Putamen (tissue), 1 donor: ENCODE measurements around the gene AMOT.

Source experiments
- DNase-seq: peaks from one replicate; pipeline ENCODE4 v3.0.0-alpha.2; 2016; ENCODE audit warnings: low spot score

AMOT gene

DNA sequence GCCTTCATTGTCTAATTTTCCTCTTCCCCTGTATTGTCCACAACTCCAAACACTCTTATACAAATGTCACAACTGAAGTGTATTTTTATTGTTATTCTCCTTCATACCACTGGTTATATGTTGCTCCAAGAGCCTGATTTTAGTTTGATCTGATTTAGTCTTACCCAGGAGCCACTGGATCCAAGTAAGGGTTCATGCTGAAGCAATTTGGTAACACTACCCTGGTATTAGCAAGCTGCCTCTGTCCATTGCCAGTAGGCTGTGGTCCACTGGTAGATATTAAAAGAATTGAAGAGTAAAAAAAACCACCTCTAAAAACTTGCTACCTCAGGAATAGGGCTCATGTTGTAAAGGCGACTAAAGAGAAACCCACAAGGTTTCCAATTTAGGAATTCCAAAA is 41.2 kb downstream of the AMOT start:
- DNase-seq, result no peak

GRCh38 chrX:112798736-112799135 is 41.9 kb downstream of the AMOT start:
- DNase-seq, result no peak

DNA sequence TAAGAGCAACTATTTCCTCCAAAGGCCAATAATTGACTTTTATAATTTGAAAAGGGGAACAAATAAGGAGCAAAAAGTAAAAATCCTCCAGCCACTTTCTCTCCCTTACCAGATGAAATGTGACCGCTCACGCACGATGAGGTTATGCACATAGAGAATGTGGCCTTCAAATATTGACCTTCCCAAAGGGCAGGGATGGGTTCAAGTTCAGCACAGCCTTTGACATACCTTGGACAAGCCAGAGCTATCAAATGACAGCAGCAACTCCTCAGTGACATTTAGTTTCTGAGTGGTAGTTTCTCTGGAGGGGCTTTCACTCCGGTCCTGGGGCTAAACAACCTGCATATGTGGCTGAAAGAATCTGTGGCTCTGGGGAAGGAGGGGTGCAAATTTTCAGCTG is 50.7 kb downstream of the AMOT start:
- no peak for DNase-seq

- DNase-seq, result no peak
Observed at GRCh38 chrX:112786076-112786475, 54.6 kb downstream of the AMOT start.

- no peak for DNase-seq
Observed at GRCh38 chrX:112785344-112785743, 55.3 kb downstream of the AMOT start.

GRCh38 chrX:112784692-112785091 is 55.9 kb downstream of the AMOT start:
- DNase-seq, result peak; percentile 53

GRCh38 chrX:112779139-112779538 is 61.5 kb downstream of the AMOT start:
- no peak for DNase-seq

GRCh38 chrX:112774651-112775293 is 65.9 kb downstream of the AMOT start:
- DNase-seq, result no peak

DNA sequence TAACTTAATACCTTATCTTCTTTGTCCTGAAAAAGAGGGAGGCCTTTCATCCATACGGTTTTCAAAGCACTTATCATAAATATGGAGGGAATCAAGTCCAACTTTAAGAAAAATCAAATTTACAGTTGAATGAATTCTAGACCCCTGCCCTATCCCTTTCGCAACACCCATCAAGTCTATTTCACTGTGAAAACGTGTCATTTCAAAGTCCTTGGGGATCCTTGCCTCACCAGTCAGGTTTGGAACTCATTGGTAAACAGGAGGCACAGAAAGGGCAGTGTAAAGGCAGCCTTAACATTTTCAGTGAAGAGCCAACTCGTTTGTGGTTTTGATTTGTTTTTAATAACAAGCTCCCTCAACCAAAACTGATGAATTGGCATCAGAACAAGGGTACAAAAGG is 66.5 kb downstream of the AMOT start:
- DNase-seq, result no peak

- DNase-seq, result no peak
Observed at GRCh38 chrX:112769034-112769433, 71.6 kb downstream of the AMOT start.

DNA sequence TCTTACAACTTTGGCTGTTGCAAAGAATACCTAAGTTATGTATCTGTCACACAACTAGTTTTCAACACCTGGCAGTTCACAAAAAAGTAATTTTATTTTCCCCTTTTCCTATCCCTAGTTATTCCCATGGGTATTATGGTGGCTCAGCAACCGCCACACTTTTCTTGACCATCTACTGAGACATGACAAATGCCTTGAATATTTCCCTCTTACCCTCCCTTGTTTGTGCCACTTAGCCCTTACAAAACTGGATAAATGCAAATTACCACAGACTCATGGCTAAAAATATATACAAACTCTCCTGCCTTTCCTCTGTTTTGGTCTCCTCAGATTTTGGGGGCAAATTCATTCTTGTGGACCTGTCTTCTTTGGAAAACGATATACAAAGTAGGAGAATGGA is 72.1 kb downstream of the AMOT start:
- no peak for DNase-seq

DNA sequence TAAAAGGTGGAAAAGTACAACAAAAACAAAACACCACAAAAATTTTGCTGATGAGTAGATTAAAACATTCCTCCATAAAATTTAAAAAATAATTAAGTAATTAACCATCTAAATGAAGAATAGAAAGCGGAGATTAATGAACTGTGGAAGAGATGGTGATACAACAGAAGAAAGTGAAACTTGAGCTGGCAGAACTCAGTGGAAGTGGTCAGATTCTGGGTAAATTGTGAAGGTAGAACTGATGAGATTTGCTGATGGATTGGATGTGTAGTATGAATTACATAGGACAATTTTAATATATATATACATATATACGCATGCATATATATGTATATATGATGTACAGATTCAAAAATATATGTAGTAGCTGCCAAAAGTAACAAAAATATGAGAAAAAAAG is 73.9 kb downstream of the AMOT start:
- DNase-seq, result no peak

GRCh38 chrX:112761242-112762207 is 79.1 kb downstream of the AMOT start:
- no peak for DNase-seq

GRCh38 chrX:112760697-112761096 is 79.9 kb downstream of the AMOT start:
- no peak for DNase-seq

- DNase-seq, result no peak
Observed at GRCh38 chrX:112759966-112760365, 80.7 kb downstream of the AMOT start.

DNA sequence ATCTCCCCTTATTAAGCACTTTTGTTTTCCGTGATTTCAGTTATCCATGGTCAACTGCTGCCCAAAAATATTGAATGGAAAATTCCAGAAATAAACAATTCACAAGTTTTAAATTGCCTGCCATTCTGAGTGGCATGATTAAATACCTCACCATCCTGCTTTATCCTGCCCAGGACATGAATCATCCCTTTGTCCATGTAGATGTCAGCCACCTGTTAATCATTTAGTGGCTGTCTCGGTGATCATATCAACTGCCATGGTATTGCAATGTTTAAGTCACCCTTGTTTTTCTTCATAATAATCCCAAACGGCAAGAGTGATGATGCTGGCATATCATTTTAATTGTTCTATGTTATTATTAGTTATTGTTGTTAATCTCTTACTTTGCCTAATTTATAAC is 81.1 kb downstream of the AMOT start:
- no peak for DNase-seq

- DNase-seq, result no peak
Observed at GRCh38 chrX:112757946-112758345, 82.7 kb downstream of the AMOT start.

DNA sequence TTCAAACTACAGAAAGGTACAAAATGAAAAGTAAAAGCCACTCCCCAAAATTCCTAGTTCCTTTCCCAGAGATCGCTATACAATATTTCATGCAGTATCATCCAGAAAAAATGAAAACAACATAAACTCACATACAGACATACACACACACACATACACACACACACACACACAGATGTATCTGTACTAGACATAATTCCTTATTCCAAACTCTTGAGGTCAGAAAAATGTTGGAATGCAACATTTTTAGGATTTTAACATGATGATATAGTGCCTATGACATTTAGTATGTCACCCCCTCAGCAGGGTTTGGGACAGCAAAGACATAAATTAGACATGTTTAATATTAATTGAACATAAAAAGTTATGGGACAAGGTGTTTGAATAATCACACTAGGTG is 87.5 kb downstream of the AMOT start:
- no peak for DNase-seq

- no peak for DNase-seq
Observed at GRCh38 chrX:112751076-112751475, 89.6 kb downstream of the AMOT start.

- no peak for DNase-seq
Observed at GRCh38 chrX:112746812-112747595, 93.6 kb downstream of the AMOT start.

DNA sequence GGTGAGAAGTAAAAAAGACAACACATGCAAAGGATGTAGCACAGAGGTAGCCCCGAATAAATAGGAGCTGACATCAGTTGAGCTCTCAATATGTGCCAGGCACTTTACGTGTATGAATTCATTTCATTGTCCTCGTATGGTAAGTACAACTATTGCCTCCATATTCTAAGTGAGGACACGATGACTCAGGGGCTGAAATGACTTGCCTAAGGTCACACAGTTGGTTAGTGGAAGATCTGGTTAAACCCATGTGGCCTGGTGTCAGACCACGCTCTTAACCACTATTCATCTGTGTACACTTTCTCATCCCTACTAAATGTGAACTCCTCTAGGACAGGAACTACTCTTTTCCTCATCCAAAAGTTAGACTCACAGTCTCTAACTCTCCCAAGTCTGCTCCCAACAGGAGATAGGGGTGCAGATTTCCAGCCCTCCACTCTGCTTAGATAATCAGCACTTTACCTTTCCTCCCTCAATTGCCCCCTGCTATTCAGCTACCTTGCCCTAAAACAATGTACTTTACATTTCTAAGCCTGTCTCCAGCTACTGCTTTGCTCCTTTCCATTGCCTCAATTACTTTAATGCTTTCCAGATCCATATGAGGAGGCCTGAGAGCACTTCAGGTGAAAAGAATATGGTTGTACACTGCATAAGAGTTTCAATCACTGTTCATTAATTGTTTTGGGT is 102.1 kb downstream of the AMOT start:
- DNase-seq, result no peak

GRCh38 chrX:112736310-112736709 is 104.3 kb downstream of the AMOT start:
- no peak for DNase-seq
